Liver (tissue), 9 donors: ENCODE results near the gene MTA2. TPM values are rescaled to one million over a fixed set of nuclear protein-coding genes. Genes with fewer than 3 reads are reported as not detected.

Experiments used
- DNase-seq: peaks from one replicate; pipeline ENCODE4 v3.0.0-alpha.2; 2017; ENCODE audit warnings: low spot score
- H3K27ac ChIP-seq, 2 donors: one replicate each; pipeline ENCODE4 v1.7.0; 2013; ENCODE audit warnings: inconsistent platforms in 2 of 2, low read length in 2 of 2, control low read depth in 1 of 2, low read depth in 1 of 2, mild to moderate bottlenecking in 1 of 2
- H3K27me3 ChIP-seq, 4 donors: one replicate each; pipeline versions ENCODE4 v1.6.1 to v1.7.0; 2013; ENCODE audit warnings: low read length in 3 of 4, inconsistent platforms in 1 of 4, mild to moderate bottlenecking in 1 of 4, moderate library complexity in 1 of 4; ENCODE audit not compliant: control insufficient read depth in 4 of 4, insufficient read depth in 4 of 4
- H3K36me3 ChIP-seq, 4 donors: one replicate each; pipeline versions ENCODE4 v1.6.1 to v1.7.0; 2013; ENCODE audit warnings: low read length in 3 of 4, mild to moderate bottlenecking in 3 of 4, low read depth in 1 of 4, moderate library complexity in 1 of 4; ENCODE audit not compliant: control insufficient read depth in 4 of 4, insufficient read depth in 3 of 4
- H3K4me1 ChIP-seq, 4 donors: one replicate each; pipeline versions ENCODE4 v1.6.1 to v1.7.0; 2013; ENCODE audit warnings: low read length in 3 of 4, mild to moderate bottlenecking in 3 of 4, moderate library complexity in 1 of 4; ENCODE audit not compliant: control insufficient read depth in 4 of 4, insufficient read depth in 4 of 4
- H3K4me3 ChIP-seq, 3 donors: one replicate each; pipeline versions ENCODE4 v1.6.1 to v1.7.0; 2013; ENCODE audit warnings: low read length in 3 of 3, control low read depth in 1 of 3, low read depth in 1 of 3, mild to moderate bottlenecking in 1 of 3
- H3K9ac ChIP-seq, 2 donors: one replicate each; pipeline ENCODE4 v1.7.0; 2013; ENCODE audit warnings: low read length in 2 of 2, mild to moderate bottlenecking in 2 of 2, moderate library complexity in 2 of 2, control low read depth in 1 of 2, low read depth in 1 of 2
- H3K9me3 ChIP-seq, 4 donors: one replicate each; pipeline versions ENCODE4 v1.6.1 to v1.7.0; 2013; ENCODE audit warnings: low read length in 3 of 4; ENCODE audit not compliant: control insufficient read depth in 4 of 4
- EGR1 ChIP-seq, 2 donors: IDR thresholded peaks; 2 replicates each; pipeline ENCODE4 v1.6.1; 2016 to 2018; ENCODE audit warnings: antibody characterized with exemption in 2 of 2, low read depth in 2 of 2
- FOXA1 ChIP-seq: IDR thresholded peaks from 2 replicates; pipeline ENCODE4 v1.6.1; 2016; ENCODE audit warnings: antibody characterized with exemption
- FOXA2 ChIP-seq: IDR thresholded peaks from 2 replicates; pipeline ENCODE4 v1.6.1; 2016; ENCODE audit warnings: antibody characterized with exemption
- GABPA ChIP-seq, 2 donors: IDR thresholded peaks in 1 of 2; conservative IDR thresholded peaks in 1 of 2; 2 replicates each; pipeline ENCODE4 v1.6.1; 2016; ENCODE audit warnings: antibody characterized with exemption in 2 of 2, mild to moderate bottlenecking in 1 of 2, moderate library complexity in 1 of 2
- HNF4A ChIP-seq, 2 donors: conservative IDR thresholded peaks; 2 replicates each; pipeline ENCODE4 v1.6.1; 2016; ENCODE audit warnings: antibody characterized with exemption in 2 of 2, mild to moderate bottlenecking in 2 of 2
- HNF4G ChIP-seq: IDR thresholded peaks from 2 replicates; pipeline ENCODE4 v1.6.1; 2016; ENCODE audit warnings: antibody characterized with exemption
- JUND ChIP-seq, 2 donors: IDR thresholded peaks; 2 replicates each; pipeline ENCODE4 v1.6.1; 2016; ENCODE audit warnings: antibody characterized with exemption in 2 of 2
- NR2F2 ChIP-seq: IDR thresholded peaks from 2 replicates; pipeline ENCODE4 v1.6.1; 2016; ENCODE audit warnings: antibody characterized with exemption
- RAD21 ChIP-seq, 2 donors: IDR thresholded peaks; 2 replicates each; pipeline ENCODE4 v1.6.1; 2016; ENCODE audit warnings: antibody characterized with exemption in 2 of 2, mild to moderate bottlenecking in 2 of 2
- RXRA ChIP-seq, 2 donors: IDR thresholded peaks; 2 replicates each; pipeline ENCODE4 v1.6.1; 2017 to 2018; ENCODE audit warnings: antibody characterized with exemption in 2 of 2, mild to moderate bottlenecking in 1 of 2
- SP1 ChIP-seq: IDR thresholded peaks from 2 replicates; pipeline ENCODE4 v1.6.1; 2018; ENCODE audit warnings: antibody characterized with exemption, mild to moderate bottlenecking
- TAF1 ChIP-seq: conservative IDR thresholded peaks from 2 replicates; pipeline ENCODE4 v1.6.1; 2016; ENCODE audit warnings: antibody characterized with exemption, mild to moderate bottlenecking
- YY1 ChIP-seq: IDR thresholded peaks from 2 replicates; pipeline ENCODE4 v1.6.1; 2016; ENCODE audit warnings: antibody characterized with exemption, mild to moderate bottlenecking
- WGBS: extraction: QIAGEN DNeasy Blood & Tissue Kit; methylation state at CpG from one replicate; pipeline ENCODE4 v1.1.7; 2013; 5-methylcytosine and 5-hydroxymethylcytosine counted together
- polyA plus RNA-seq, 2 donors: library from polyadenylated mRNA; stranded (reverse) in 1 of 2; unstranded in 1 of 2; fragments of 200-250 nt in 1 of 2; fragments of >200 nt in 1 of 2; fragmentation: Nextera tagmentation in 1 of 2; extraction: Ambion mirVana in 1 of 2; gene quantifications; one replicate each; pipeline versions ENCODE4 v1.2.1 to v1.2.3, GENCODE V29; 2013 to 2015
- total RNA-seq, 2 donors: library from RNA; depleted of rRNA; stranded (reverse); fragments of >200 nt; gene quantifications; one replicate each; pipeline ENCODE4 v1.2.3, GENCODE V29; 2014
- TF ChIP-seq, protein P1 (sequence below): IDR thresholded peaks from 2 replicates; pipeline ENCODE4 v1.6.1; 2016; ENCODE audit warnings: antibody characterized with exemption, mild to moderate bottlenecking
- TF ChIP-seq, protein P2 (sequence below): fragments of 150-350 bp; IDR thresholded peaks from 2 replicates; pipeline ENCODE4 v1.5.1; 2017; ENCODE audit warnings: improper control_type of control experiment, low read depth, low read length; ENCODE audit not compliant: missing input control
- TF ChIP-seq, protein P3 (sequence below): IDR thresholded peaks from 2 replicates; pipeline ENCODE4 v1.6.1; 2016; ENCODE audit warnings: antibody characterized with exemption
- TF ChIP-seq, protein P4 (sequence below): IDR thresholded peaks from 2 replicates; pipeline ENCODE4 v1.6.1; 2016; ENCODE audit warnings: antibody characterized with exemption
- TF ChIP-seq, protein P5 (sequence below): IDR thresholded peaks from 2 replicates; pipeline ENCODE4 v1.6.1; 2016; ENCODE audit warnings: antibody characterized with exemption
- donor health status: healthy.
- donor health status: healthy.
- donor health status: healthy.
- donor health status: healthy.
- donor health status: healthy.

The MTA2 gene
- total and polyA plus RNA-seq, 4 donors = 4.4 to 55.3 (median 32.3) TPM

DNA sequence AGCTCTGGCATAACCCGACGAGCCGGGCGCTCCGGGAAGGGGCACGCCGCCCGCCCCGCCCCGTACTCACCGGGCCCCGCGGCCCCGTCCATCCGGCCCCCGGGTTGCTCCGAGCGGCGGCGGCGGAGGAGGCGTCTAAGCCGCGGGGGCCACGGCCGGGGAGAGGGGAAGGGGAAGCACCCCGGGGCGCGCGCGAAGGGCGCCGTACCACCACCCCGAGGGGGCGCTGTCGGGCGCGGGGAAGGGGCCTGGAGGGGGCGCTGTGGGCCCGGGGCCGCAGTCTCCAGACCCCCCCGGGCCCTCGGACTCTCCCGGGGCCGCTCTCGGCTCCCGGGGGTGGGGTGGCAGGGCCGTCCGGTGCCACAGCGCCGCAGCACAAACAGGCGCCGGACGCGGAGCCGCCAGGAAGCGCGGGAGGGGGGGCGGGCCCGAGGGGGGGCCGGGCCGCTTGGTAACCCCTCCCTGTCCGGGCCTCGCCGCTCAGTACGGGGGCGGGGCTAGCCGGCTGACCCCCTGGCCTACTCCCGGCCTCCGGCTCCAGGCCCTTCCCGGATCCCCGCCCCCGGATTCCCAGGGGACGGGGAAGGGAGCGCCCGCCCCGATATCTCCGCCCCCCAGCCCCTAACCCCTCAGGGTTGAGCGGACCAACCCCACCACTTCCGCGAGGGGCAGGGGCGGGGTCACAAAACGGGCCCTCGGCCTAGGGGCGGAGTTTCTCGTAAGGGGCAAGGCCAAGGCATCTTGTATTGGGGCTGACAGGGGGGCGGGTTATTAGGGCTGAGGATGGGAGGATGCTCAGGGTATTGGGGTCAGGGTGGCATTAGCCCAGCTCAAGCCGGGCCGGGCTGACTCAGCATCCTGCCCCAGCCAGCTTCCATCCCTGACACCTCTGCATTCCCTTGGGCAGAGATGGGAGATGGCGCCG lies 11.0 kb upstream of the MTA2 start, which contains the start of the genes EML3 and ROM1:
Gene EML3, minus strand, starts transcription at position 410 of the 925 bp plus-strand sequence. Its CDS starts 318 bp downstream, at position 92.
Gene ROM1, plus strand, starts transcription at position 892 of the 925 bp plus-strand sequence. Its CDS starts 25 bp downstream, at position 917.
- Histone ChIP-seq H3K4me1 (peaks cover 7 to 34% (median 20%) of the 10 kb centered on the region in 4 donors), H3K27me3 (no peaks in the 10 kb centered on the region), H3K36me3 (peaks cover 0 to 24% (median 2%) of the 10 kb centered on the region in 4 donors), H3K4me3 (peak within 1 kb of the TSS; percentile 64 to 83 (median 76)), H3K9ac (peak within 1 kb of the TSS; percentile 21 to 48), H3K27ac (peak within 1 kb of the TSS; percentile 76 to 88), H3K9me3 (no peaks in the 10 kb centered on the region)
- TF ChIP-seq FOXA1 (no peak), GABPA (IDR thresholded peaks at IDR 0.05 in 1 of 2, conservative IDR thresholded peaks at IDR 0.05 in 1 of 2) (peak in 1 of 2 donors; percentile 54), TAF1 (no peak), HNF4A (conservative IDR thresholded peaks at IDR 0.05) (peak in 1 of 2 donors; percentile 6), FOXA2 (no peak), SP1 (peak; percentile 10), NR2F2 (peak; percentile 71), HNF4G (no peak), YY1 (no peak), JUND (IDR thresholded peaks at IDR 0.05) (no peak), RAD21 (IDR thresholded peaks at IDR 0.05) (peak in 1 of 2 donors; percentile 5), RXRA (IDR thresholded peaks at IDR 0.05) (no peak), EGR1 (IDR thresholded peaks at IDR 0.05; ENCODE audit: low read depth in 2 of 2) (peak; percentile 75 to 85)
- TF ChIP-seq, protein P1, sequence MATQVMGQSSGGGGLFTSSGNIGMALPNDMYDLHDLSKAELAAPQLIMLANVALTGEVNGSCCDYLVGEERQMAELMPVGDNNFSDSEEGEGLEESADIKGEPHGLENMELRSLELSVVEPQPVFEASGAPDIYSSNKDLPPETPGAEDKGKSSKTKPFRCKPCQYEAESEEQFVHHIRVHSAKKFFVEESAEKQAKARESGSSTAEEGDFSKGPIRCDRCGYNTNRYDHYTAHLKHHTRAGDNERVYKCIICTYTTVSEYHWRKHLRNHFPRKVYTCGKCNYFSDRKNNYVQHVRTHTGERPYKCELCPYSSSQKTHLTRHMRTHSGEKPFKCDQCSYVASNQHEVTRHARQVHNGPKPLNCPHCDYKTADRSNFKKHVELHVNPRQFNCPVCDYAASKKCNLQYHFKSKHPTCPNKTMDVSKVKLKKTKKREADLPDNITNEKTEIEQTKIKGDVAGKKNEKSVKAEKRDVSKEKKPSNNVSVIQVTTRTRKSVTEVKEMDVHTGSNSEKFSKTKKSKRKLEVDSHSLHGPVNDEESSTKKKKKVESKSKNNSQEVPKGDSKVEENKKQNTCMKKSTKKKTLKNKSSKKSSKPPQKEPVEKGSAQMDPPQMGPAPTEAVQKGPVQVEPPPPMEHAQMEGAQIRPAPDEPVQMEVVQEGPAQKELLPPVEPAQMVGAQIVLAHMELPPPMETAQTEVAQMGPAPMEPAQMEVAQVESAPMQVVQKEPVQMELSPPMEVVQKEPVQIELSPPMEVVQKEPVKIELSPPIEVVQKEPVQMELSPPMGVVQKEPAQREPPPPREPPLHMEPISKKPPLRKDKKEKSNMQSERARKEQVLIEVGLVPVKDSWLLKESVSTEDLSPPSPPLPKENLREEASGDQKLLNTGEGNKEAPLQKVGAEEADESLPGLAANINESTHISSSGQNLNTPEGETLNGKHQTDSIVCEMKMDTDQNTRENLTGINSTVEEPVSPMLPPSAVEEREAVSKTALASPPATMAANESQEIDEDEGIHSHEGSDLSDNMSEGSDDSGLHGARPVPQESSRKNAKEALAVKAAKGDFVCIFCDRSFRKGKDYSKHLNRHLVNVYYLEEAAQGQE = no peak
- TF ChIP-seq, protein P2, sequence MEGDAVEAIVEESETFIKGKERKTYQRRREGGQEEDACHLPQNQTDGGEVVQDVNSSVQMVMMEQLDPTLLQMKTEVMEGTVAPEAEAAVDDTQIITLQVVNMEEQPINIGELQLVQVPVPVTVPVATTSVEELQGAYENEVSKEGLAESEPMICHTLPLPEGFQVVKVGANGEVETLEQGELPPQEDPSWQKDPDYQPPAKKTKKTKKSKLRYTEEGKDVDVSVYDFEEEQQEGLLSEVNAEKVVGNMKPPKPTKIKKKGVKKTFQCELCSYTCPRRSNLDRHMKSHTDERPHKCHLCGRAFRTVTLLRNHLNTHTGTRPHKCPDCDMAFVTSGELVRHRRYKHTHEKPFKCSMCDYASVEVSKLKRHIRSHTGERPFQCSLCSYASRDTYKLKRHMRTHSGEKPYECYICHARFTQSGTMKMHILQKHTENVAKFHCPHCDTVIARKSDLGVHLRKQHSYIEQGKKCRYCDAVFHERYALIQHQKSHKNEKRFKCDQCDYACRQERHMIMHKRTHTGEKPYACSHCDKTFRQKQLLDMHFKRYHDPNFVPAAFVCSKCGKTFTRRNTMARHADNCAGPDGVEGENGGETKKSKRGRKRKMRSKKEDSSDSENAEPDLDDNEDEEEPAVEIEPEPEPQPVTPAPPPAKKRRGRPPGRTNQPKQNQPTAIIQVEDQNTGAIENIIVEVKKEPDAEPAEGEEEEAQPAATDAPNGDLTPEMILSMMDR = peak; percentile 77
- TF ChIP-seq, protein P3, sequence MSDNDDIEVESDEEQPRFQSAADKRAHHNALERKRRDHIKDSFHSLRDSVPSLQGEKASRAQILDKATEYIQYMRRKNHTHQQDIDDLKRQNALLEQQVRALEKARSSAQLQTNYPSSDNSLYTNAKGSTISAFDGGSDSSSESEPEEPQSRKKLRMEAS = no peak
- TF ChIP-seq, protein P4, sequence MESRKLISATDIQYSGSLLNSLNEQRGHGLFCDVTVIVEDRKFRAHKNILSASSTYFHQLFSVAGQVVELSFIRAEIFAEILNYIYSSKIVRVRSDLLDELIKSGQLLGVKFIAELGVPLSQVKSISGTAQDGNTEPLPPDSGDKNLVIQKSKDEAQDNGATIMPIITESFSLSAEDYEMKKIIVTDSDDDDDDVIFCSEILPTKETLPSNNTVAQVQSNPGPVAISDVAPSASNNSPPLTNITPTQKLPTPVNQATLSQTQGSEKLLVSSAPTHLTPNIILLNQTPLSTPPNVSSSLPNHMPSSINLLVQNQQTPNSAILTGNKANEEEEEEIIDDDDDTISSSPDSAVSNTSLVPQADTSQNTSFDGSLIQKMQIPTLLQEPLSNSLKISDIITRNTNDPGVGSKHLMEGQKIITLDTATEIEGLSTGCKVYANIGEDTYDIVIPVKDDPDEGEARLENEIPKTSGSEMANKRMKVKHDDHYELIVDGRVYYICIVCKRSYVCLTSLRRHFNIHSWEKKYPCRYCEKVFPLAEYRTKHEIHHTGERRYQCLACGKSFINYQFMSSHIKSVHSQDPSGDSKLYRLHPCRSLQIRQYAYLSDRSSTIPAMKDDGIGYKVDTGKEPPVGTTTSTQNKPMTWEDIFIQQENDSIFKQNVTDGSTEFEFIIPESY = no peak
- TF ChIP-seq, protein P5, sequence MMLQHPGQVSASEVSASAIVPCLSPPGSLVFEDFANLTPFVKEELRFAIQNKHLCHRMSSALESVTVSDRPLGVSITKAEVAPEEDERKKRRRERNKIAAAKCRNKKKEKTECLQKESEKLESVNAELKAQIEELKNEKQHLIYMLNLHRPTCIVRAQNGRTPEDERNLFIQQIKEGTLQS = no peak
- peak; percentile 84 for DNase-seq
- WGBS = 3% methylated on average over 91 of the region's 91 CpGs
